ENCODE results near the gene DOK5.

Gene DOK5

GRCh38 chr20:54619682-54620081 is 144.3 kb downstream of the DOK5 start:
- no peak for DNase-seq

- no peak for DNase-seq
Observed at GRCh38 chr20:54620611-54621010, 145.2 kb downstream of the DOK5 start.

- DNase-seq, result no peak
Observed at GRCh38 chr20:54622333-54623295, 147.2 kb downstream of the DOK5 start.

GRCh38 chr20:54623991-54624569 is 148.7 kb downstream of the DOK5 start:
- no peak for DNase-seq

GRCh38 chr20:54624706-54625390 is 149.5 kb downstream of the DOK5 start:
- DNase-seq, result no peak

- no peak for DNase-seq
Observed at GRCh38 chr20:54625497-54625896, 150.1 kb downstream of the DOK5 start.

GRCh38 chr20:54626126-54626525 is 150.7 kb downstream of the DOK5 start:
- DNase-seq, result no peak

GRCh38 chr20:54629632-54630031 is 154.2 kb downstream of the DOK5 start:
- no peak for DNase-seq

- no peak for DNase-seq
Observed at GRCh38 chr20:54630582-54630981, 155.2 kb downstream of the DOK5 start.

- DNase-seq, result no peak
Observed at GRCh38 chr20:54631059-54631458, 155.7 kb downstream of the DOK5 start.

- DNase-seq, result no peak
Observed at GRCh38 chr20:54633374-54634355, 158.3 kb downstream of the DOK5 start.

GRCh38 chr20:54636575-54636974 is 161.2 kb downstream of the DOK5 start:
- DNase-seq, result no peak

GRCh38 chr20:54639941-54640340 is 164.5 kb downstream of the DOK5 start:
- DNase-seq, result no peak

- DNase-seq, result no peak
Observed at GRCh38 chr20:54640800-54641199, 165.4 kb downstream of the DOK5 start.

GRCh38 chr20:54642864-54643667 is 167.7 kb downstream of the DOK5 start:
- DNase-seq, result no peak

- no peak for DNase-seq
Observed at GRCh38 chr20:54643761-54644160, 168.4 kb downstream of the DOK5 start.

GRCh38 chr20:54645445-54646155 is 170.2 kb downstream of the DOK5 start:
- no peak for DNase-seq

GRCh38 chr20:54646156-54646517 is 170.7 kb downstream of the DOK5 start:
- DNase-seq, result no peak

GRCh38 chr20:54648421-54649142 is 173.2 kb downstream of the DOK5 start:
- no peak for DNase-seq

- DNase-seq, result peak in 3 of 4 experiments; percentile 11 to 59 (median 24)
Observed at GRCh38 chr20:54649511-54649962, 174.1 kb downstream of the DOK5 start.

Data from activated CD4-positive, CD25-positive, alpha-beta regulatory T cell (primary cell).